NCI-H748 treated with DMSO at 0.1 percent for 48 hours (cell line): ENCODE measurements around the gene DNAH3.
"Not testable (repeated sequence)": the region's sequence is repeated elsewhere in the genome, so short reads cannot be mapped to it uniquely, and the experiment has no call there.

Experiments used
- DNase-seq: peaks from one replicate; lab custom pipeline; 2025; lab: John Stamatoyannopoulos, UW

Gene DNAH3

DNA sequence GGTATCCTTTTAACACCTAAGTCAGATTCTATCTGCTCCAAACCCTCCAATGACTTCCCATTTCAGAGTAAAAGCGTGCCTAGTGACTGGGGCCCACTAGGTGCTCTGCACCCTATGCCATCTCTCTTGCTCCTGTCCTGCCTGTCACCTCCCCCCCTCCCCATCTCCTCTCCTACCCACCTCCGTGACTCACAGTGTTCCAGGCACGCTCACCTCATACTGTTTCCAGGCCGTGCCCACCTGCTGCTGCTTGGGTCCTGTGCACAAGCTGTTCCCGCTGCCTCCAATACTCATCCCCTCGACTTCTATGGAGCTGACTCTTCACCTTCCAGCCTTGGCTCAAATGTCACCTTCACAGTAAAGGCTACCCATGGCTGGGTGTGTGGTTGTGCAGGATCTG is 21.7 kb downstream of the DNAH3 start:
- DNase-seq: no peak

DNA sequence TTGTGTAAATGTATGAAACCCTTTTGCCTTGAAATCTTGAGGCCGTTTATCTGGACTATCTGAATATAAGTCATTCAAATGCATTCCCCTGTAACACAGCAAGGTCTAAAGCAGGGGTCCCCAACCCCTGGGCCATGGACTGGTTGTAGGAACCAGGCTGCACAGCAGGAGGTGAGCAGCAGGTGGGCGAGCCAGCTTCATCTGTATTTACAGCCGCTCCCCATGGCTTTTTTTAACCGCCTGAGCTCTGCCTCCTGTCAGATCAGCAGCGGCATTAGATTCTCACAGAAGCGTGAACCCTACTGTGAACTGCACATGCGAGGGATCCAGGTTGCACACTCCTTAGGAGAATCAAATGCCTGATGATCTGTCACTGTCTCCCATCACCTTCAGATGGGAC is 24.1 kb downstream of the DNAH3 start:
- no peak for DNase-seq

DNA sequence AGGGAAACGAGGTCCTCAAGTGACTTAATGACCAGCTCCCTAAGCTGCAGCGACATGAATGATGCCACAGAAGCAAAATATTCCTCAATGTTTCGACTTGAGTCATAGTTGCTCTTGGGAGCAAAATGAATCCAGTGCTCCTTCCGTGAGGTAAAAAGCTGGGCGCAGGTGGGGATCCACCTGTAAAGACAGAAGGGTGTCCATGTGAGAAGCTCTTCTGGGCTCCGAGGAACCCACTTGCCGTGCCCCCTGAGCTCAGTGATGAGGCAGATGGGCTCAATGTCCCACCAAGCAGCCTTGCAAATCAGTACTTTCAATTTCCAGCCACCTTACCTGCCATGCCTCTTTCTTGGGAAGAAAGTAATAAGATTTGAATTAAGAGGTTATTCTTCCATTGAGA is 25.5 kb downstream of the DNAH3 start:
- DNase-seq: no peak

DNA sequence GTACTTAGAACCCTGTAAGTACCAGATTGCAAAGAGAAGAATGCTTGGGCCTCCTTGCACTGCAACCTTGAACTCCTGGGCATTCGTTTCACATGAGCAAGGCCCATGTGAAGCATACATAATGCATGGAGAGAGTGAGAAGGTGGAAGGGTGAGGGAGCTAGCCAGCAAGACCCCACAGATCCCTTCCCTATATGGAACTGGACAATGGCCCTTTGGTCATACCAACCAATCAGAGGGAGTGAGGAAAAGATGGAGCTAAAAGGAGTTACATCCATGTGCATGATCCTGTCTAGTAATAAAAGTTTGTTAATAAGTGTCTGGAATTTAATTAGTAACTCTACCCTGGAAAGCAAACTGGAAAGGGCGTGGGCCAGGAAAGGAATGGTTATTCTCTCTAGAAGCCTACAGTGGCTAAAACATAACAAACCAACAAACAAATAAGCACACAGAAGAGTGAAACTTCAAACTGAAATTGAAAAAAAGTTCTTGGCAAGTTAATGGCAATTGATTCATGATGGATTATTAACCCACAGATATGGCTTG is 29.6 kb downstream of the DNAH3 start:
- no peak for DNase-seq

DNA sequence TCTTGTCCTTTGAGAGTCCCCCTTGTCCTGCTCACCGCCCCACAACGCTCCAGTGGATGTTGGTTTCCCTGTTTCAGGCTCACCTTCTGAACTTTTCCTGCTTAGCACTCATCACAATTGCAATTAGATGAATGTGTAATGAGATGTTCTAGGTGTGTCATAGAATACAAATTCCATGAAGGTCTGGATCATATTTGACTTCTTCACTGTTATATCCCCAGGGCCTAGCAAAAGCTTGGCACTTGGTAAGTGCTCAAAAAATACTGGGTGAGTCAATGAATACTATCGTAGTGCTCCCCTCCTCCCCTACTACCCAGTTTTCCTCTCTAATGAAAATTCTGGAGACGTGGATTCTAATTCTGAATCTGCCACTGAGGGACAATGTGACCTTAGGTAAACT is 33.1 kb downstream of the DNAH3 start:
- no peak for DNase-seq

DNA sequence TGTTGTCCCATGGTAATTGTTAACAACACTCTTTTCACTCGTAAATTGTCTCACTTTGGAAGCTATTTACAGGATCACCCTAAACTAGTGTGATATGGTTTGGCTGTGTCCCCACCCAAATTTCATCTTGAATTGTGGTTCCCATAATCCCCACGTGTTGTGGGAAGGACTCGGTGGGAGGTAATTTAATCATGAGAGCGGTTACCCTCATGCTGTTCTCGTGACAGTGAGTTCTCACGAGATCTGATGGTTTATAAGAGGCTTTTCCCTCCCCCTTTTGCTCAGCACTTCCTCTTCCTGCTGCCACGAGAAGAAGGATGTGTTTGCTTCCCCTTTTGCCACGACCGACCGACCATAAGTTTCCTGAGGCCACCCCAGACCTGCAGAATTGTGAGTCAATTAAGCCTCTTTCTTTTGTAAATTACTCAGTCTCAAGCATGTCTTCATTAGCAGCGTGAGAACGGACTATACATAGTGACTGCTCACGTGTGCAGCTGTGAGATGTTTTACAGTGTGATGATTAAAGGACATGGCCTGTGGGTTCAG is 34.4 kb downstream of the DNAH3 start:
- DNase-seq: no peak

DNA sequence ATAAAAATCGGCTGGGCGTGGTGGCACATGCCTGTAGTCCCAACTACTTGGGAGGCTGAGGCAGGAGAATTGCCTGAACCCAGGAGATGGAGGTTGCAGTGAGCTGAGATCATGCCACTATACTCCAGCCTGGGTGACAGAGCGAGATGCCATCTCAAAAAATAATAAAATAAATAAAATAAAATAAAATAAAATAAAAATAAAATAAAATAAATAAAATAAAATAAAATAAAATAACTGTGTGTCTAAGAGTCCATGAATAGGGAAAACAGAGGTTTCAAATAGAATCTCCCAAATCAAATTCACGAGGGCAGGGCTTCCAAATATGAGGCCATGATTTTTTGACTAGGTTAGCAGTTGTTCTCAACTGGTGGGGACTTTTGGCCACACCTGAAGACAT is 35.1 kb downstream of the DNAH3 start:
- not testable (repeated sequence) for DNase-seq

DNA sequence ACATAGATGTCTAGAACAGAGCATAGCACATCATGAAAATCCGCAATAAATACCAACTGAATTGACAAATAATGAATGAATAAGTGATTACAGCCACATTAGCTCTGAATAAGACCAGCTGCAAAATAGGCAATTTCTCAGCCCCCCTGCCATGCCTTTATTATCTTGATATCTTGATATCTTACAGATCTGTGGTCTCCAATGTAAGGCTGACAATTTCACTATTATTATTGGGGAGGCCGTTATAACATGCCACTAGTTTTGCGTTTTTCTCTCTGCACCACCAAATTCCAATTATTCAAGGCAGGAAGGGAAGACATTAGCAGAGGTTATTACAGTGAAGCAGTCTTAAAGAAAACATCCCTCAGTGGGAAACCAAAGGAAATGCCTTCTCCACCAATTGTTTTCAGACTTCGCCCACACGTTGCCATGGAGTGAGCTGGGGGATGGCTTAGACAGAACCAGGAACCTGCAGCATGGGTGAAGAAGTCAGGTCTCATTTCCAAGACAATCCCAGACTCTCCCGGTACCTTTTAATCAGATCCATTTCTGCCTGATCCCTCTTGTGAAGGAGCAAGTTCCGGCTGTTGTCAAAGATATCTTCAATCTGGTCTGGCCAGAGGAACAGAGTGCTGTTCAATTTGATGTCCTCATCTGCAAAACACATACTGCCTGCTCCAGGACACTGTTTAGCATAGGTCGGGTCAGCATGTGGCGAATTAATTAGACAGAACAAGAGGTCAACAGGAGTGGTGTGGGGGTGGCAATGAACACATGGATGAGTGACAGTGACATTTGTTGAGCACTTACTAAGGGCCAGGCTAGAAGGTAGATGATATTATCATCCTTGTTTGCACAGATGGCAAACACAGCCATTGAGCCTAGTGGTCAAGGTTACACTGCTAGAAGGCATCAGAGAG is 46.4 kb downstream of the DNAH3 start:
- no peak for DNase-seq

DNA sequence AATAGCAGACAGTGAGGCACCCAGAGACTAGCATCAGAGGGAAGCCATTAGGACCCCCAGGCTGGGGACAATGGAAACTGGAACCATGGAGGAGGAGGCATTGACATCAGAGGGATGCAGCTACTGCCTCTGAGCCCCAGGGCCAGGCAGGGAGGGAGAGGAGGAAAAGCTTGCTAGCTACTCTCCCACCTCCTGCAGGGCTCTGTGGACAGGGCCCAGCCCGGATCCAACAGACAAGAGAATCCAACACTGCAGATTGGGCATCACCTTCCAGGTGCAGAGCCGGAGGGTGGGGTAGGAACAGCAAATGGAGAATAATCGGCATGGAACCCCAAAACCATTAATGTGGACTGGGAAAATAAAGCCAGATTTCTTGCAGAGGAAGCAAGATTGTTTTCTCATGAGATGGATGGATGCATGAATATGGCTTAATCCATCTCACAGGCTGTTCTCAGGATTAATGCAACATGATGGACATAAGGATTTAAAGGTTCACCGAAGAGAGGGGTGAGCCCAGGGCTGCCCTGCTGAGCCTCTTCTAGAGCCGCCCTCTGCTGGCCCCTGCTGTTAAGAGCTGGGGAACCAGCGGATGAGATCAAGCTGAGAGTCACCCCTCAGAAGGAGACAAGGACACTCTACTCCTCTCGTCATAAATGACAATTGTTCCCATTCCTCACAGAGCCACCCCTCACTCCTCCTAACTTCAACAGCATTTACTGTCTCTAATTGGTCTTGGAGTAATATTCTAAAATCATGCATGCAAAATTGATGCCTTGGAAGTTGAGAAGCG is 48.8 kb downstream of the DNAH3 start:
- DNase-seq: no peak

DNA sequence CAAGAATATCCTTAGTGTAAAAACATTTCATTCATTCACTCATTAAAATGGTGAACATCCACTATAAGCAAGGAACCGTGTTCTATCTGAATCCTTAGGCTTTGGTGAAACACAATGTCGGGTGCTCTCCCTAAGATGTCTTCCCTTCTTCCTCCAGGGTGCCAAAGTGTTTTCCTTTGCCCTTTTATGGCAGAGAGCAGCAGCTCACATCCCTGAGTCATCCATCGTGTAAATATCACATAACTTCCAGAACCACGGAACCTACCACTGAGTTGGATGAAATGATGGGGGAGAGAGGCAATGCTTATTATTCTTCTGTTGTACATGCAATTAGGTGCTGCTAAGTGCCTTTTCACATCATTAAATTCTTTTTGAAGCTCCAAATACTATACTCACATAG is 50.2 kb downstream of the DNAH3 start:
- DNase-seq: no peak

DNA sequence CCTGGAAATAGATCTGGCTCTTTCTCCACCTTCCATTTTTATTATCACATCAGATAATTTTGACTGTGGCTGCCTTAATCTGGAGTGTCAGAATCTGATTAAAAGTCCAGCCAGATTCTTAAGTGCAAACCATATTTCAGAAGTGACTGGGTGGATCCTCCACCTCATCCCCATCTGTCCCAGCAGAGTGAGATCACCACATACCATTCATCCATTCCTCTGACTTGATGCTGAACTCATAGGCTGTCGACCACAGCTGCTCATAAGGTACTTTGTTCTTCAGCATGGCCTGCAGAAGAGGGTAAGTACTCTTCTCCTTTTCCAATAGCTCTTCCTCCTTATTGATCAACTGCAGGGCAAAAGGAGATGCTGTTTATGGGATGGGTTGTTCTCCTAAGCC is 53.5 kb downstream of the DNAH3 start:
- DNase-seq: no peak

DNA sequence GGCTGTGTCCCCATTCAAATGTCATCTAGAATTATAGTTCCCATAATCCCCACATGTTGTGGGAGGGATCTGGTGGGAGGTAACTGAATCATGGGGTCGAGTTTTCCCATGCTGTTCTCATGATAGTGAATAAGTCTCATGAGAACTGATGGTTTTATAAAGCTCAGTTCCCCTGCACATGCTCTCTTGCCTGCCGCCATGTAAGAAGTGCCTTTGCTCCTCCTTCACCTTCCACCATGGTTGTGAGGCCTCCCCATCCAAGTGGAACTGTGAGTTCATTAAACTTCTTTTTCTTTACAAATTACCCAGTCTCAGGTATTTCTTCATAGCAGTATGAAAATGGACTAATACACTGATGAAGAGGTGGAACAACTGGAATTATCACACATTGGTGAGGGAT is 55.9 kb downstream of the DNAH3 start:
- DNase-seq: not testable (repeated sequence)

DNA sequence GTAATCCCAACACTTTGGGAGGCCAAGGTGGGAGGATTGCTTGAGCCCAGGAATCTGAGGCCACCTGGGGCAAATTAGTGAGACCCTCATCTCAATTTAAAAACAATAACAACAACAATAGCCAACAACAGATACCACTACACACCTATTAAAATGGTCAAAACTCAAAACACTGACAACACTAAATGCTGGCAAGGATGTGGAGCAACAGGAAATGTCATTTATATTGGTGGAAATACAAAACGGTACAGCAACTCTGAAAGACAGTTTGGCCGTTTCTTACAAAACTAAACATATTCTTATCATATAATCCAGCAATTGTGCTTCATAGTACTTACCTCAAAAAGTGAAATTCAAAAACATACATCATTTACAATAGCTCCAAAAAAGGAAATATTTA is 57.7 kb downstream of the DNAH3 start:
- no peak for DNase-seq

DNA sequence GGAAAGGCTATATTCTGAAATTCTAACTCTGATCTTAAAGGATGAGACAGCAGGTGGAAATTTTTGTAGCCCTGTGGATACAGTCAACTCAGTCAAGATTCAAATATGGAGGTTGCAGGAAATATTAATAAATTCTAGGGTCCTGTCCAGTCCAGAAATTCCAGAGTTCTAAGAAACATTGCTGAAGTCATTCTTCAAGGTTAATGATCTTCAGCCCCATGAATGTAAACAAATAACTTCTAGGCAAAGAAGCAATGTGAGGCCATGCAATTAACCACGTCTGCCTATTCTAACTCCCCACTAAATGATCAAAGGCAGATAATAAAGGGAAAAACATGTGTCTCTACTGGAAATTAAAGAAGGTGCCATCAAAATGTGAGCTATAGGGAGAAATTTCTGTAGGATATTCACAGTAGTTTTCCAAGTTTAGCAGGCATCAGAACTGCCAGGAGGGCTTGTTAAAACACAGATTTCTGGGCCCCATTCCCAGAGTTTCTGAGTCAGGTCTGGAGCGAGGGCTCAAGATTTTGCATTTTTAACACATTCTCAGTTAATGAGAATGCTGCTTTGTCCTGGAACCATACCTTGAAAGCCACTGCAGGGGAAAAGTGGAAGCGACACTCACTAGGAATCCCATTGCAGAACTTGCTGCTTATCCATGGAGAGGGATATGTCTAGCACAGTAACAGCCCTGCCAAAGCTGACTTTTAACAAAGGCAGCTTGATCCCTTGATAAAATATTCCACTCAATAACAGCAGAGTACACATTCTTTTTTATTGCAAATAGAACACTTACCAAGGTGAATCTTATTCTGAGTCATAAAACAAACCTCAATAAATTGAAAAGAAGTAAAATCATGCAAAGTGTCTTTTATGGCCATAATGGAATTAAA is 61.8 kb downstream of the DNAH3 start:
- no peak for DNase-seq

DNA sequence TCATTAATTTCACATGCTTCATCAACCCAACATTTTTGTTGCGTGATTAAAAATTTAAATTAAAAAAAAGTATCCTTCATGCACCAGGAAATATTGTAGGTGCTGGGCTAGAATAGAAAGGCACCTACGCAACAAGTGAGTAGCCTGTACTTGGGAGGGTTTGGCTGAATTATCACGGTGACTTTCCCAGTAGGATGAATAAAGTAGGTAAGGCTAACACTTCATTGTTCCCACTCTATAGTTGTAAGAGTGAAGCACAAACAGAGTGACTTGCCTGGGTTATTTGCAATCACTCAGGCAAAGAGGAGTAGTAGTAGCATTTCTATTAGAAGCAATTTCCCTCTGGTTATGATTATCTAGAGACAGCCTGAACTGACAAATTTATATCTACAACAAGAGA is 62.5 kb downstream of the DNAH3 start:
- no peak for DNase-seq

DNA sequence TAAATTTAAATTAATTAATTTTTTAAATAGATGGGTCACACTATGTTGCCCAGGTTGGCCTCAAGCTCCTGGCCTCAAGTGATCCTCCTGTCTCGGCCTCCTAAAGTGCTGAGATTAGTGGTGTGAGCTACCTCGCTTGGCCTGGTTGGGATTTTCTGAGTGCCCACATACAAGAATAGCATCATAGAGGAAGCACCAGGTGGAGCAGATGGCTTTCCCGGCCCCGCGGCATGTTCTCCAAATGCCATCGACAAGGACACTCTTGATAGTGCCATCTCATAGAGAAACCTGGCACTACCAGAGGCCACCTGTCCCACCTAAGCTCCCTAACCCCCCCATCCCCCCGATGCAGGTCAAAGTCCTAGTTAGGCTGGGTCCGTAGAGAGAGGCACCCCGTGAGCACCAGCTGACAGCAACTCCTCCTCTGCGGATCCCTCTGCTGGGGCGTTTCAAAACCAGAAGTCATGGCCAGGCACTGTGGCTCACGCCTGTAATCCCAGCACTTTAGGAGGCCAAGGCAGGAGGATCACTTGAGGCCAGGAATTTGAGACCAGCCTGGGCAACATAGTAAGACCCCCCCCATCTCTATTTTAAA is 65.9 kb downstream of the DNAH3 start:
- no peak for DNase-seq

DNA sequence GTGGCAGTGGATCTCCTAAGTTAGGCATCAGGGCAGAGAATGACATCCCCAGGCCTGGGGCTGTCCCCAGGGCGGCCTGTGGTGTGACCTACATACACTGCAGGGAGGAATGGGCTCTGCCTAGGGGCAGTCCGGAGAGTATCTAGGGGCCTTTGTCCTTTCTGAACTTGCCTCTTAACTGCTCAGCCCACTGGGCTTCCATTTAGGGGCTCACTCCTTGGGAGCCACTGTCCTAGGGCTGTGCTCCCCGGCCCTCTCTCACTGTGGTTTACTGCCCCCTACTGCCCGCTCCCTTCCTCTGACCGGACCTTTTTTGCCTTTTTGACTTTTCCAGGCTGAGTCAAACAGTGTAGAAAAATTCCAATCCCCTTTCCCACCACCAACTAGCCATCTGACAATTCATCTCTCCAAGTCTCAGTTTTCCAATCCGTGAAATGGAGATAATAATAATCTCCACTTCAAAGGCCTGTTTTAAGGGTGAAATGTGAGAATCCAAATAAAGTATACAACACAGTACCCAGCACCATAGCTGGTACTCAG is 66.8 kb downstream of the DNAH3 start:
- no peak for DNase-seq

DNA sequence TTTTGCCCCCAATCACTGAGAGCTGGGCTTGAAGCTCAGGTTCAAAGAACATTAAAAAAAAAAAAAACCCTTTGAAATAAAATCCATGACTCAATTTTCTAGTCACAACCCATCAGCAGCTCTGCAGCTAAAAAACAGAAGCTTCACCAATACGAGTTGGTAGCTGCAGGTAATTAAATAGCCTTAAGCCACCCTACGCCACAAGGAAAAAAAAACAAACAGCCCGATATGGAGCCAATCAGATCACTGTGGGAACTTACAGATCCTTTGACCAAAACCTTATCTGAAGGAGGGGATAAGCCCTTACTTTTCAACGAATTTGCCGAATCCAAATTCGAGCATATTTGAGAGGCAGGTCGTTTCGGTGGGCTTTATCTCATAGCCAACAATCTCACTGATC is 69.3 kb downstream of the DNAH3 start:
- DNase-seq: no peak

DNA sequence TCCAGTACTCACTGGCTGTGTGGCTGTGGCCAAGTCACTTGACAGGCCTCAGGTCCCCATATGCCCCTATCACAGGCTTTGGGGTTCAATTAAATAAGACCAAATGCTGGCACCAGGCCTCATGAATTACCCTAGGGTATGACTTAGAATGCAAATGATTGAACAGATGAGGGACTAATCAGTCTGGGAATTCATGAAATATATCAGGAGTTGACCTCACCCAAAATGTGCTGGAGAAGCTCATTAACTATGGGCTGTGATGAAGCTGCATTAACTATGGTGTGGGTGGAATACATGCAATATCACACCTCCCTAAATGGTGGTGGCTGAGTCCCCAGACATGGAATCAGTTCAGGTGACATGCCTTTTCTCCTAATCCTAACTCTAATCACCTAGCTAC is 72.1 kb downstream of the DNAH3 start:
- DNase-seq: no peak

DNA sequence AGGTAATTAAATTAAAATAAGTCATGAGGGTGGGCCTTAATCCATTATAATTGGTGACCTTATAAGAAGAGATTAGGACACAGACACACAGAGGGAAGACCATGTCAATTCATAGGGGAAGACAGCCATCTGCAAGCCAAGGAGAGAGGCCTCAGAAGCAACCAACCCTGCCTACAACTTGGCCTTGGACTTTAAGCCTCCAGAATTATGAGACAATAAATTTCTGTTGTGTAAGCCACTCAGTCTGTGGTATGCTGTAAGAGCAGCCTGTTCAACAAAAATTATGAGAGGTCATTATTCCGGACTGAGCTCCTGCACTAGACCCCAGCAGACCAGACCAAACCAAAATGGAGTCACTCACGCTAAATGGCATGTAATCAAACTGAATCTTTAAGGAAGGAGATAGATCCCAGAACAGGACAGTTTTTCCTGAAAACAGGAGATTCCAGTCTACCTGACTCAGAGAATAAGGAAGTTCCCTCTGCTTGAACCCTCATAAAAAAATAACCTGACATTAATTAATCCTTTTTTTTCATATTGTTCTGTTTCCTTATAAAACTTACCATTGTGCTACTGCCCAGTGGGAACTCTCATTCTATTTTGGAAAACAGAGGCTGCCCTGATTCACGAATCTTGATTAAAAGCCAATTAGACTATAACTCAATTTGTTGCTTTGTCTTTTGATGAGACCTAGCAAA is 74.3 kb downstream of the DNAH3 start:
- no peak for DNase-seq
